Tibial nerve (tissue), 4 donors: Measurements from ENCODE around the gene PACSIN1. TPM values are rescaled to one million over a fixed set of nuclear protein-coding genes. Genes with fewer than 3 reads are reported as not detected.

Experiments used
- DNase-seq, 2 donors: peaks; one replicate each; pipeline ENCODE4 v3.0.0-alpha.2; 2019; ENCODE audit warnings: low spot score in 2 of 2
- H3K27ac ChIP-seq, 4 donors: fragments of 200-600 bp; sonication (generic) in 3 of 4; one replicate each; pipeline ENCODE4 v1.5.1; 2017 to 2019; ENCODE audit warnings: mild to moderate bottlenecking in 1 of 4
- H3K27me3 ChIP-seq, 2 donors: fragments of 200-600 bp; sonication (generic) in 1 of 2; one replicate each; pipeline versions ENCODE4 v1.5.1 to v1.6.0; 2017 to 2019
- H3K36me3 ChIP-seq, 3 donors: fragments of 200-600 bp; sonication (generic); one replicate each; pipeline ENCODE4 v1.5.1; 2018 to 2019
- H3K4me1 ChIP-seq, 4 donors: fragments of 200-600 bp; sonication (generic) in 3 of 4; one replicate each; pipeline ENCODE4 v1.5.1; 2017 to 2019
- H3K4me3 ChIP-seq, 4 donors: fragments of 200-600 bp; sonication (generic) in 3 of 4; one replicate each; pipeline ENCODE4 v1.5.1; 2017 to 2019; ENCODE audit warnings: mild to moderate bottlenecking in 1 of 4, moderate library complexity in 1 of 4
- H3K9me3 ChIP-seq, 4 donors: fragments of 200-600 bp; sonication (generic) in 3 of 4; one replicate each; pipeline ENCODE4 v1.5.1; 2017 to 2019
- EP300 ChIP-seq, 2 donors: sonication (generic); formaldehyde crosslinking; IDR thresholded peaks; one replicate each; pipeline ENCODE4 v1.6.1; 2017; ENCODE audit warnings: antibody characterized with exemption in 2 of 2, mild to moderate bottlenecking in 1 of 2
- POLR2A ChIP-seq, 2 donors: fragments of 450-650 bp; IDR thresholded peaks; one replicate each; pipeline ENCODE4 v1.6.1; 2017; ENCODE audit warnings: antibody characterized with exemption in 2 of 2, mild to moderate bottlenecking in 2 of 2, moderate library complexity in 2 of 2
- WGBS, 2 donors: methylation state at CpG; one replicate each; pipeline ENCODE4 v1.1.5; 2018; 5-methylcytosine and 5-hydroxymethylcytosine counted together
- total RNA-seq, 4 donors: library from RNA; depleted of rRNA; stranded (reverse); fragments of >200 nt; gene quantifications; one replicate each; pipeline ENCODE4 v1.1.0, GENCODE V29; 2016
- TF ChIP-seq, protein P1 (sequence below), 5 experiments: fragments of 200-600 bp in 3 of 5; fragments of 450-650 bp in 2 of 5; sonication (generic) in 3 of 5; IDR thresholded peaks; one replicate each; pipeline ENCODE4 v1.5.1; 2016 to 2019; ENCODE audit warnings: antibody characterized with exemption in 5 of 5, mild to moderate bottlenecking in 3 of 5, moderate library complexity in 2 of 5

The PACSIN1 gene
- total RNA-seq, 4 donors from 2014 or later = 0.30 to 2.6 (median 0.42) TPM; not detected in 1

- Histone ChIP-seq H3K4me1 (no peaks in the 10 kb centered on the region), H3K4me3 (no peak overlapping the region), H3K9me3 (no peaks in the 10 kb centered on the region), H3K27me3 (peaks cover 0 to 34% of the 10 kb centered on the region in 2 donors), H3K27ac (no peak overlapping the region), H3K36me3 (no peaks in the 10 kb centered on the region)
- no peak for DNase-seq
- 48 to 51% methylated on average over 10 to 12 of the region's 12 CpGs for WGBS, 2 donors
- no peak for TF ChIP-seq POLR2A (IDR thresholded peaks at IDR 0.05)
- TF ChIP-seq EP300 (IDR thresholded peaks at IDR 0.05) = no peak
- TF ChIP-seq, protein P1, sequence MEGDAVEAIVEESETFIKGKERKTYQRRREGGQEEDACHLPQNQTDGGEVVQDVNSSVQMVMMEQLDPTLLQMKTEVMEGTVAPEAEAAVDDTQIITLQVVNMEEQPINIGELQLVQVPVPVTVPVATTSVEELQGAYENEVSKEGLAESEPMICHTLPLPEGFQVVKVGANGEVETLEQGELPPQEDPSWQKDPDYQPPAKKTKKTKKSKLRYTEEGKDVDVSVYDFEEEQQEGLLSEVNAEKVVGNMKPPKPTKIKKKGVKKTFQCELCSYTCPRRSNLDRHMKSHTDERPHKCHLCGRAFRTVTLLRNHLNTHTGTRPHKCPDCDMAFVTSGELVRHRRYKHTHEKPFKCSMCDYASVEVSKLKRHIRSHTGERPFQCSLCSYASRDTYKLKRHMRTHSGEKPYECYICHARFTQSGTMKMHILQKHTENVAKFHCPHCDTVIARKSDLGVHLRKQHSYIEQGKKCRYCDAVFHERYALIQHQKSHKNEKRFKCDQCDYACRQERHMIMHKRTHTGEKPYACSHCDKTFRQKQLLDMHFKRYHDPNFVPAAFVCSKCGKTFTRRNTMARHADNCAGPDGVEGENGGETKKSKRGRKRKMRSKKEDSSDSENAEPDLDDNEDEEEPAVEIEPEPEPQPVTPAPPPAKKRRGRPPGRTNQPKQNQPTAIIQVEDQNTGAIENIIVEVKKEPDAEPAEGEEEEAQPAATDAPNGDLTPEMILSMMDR (IDR thresholded peaks at IDR 0.05) = no peak
Observed at GRCh38 chr6:34568341-34569201, 102.7 kb downstream of the PACSIN1 start.

GRCh38 chr6:34569361-34569973 is 103.6 kb downstream of the PACSIN1 start:
- 73 to 79% methylated on average over 5 of the region's 5 CpGs for WGBS, 2 donors
- TF ChIP-seq, protein P1 (IDR thresholded peaks at IDR 0.05) = no peak
- TF ChIP-seq POLR2A (IDR thresholded peaks at IDR 0.05) = no peak
- peaks cover 0 to 34% of the 10 kb centered on the region in 2 donors for H3K27me3 ChIP-seq

GRCh38 chr6:34570066-34570833 is 104.4 kb downstream of the PACSIN1 start:
- TF ChIP-seq, protein P1 (IDR thresholded peaks at IDR 0.05) = no peak
- TF ChIP-seq EP300 (IDR thresholded peaks at IDR 0.05) (no peak), POLR2A (IDR thresholded peaks at IDR 0.05) (no peak)
- no peak for DNase-seq
- no peak overlapping the region for H3K27ac ChIP-seq
- no peak overlapping the region for H3K4me3 ChIP-seq
- H3K4me1 ChIP-seq = no peaks in the 10 kb centered on the region
- H3K9me3 ChIP-seq = no peaks in the 10 kb centered on the region
- 73 to 75% methylated on average over 21 of the region's 21 CpGs for WGBS, 2 donors
- H3K27me3 ChIP-seq = peaks cover 0 to 34% of the 10 kb centered on the region in 2 donors
- no peaks in the 10 kb centered on the region for H3K36me3 ChIP-seq

More at GRCh38 chr6:34569361-34569973, 103.6 kb downstream of the PACSIN1 start:
- Histone ChIP-seq H3K4me3 (no peak overlapping the region), H3K9me3 (no peaks in the 10 kb centered on the region), H3K36me3 (no peaks in the 10 kb centered on the region), H3K27ac (no peak overlapping the region), H3K4me1 (no peaks in the 10 kb centered on the region)
- DNase-seq = no peak

- no peaks in the 10 kb centered on the region for H3K9me3 ChIP-seq
- 66 to 74% methylated on average over 8 to 9 of the region's 9 CpGs for WGBS, 2 donors
- H3K27me3 ChIP-seq = peaks cover 0 to 34% of the 10 kb centered on the region in 2 donors
- DNase-seq = no peak
- H3K4me1 ChIP-seq = no peaks in the 10 kb centered on the region
- no peaks in the 10 kb centered on the region for H3K36me3 ChIP-seq
- TF ChIP-seq, protein P1 (IDR thresholded peaks at IDR 0.05) = no peak
- TF ChIP-seq EP300 (IDR thresholded peaks at IDR 0.05) (no peak), POLR2A (IDR thresholded peaks at IDR 0.05) (no peak)
- H3K4me3 ChIP-seq = no peak overlapping the region
- no peak overlapping the region for H3K27ac ChIP-seq
Observed at GRCh38 chr6:34571388-34571787, 105.5 kb downstream of the PACSIN1 start.
